HL-60 (cell line): ENCODE measurements around the gene HECW1.

Source experiments
- TF ChIP-seq, protein P1 (sequence below): IDR thresholded peaks from one replicate; pipeline ENCODE4 v1.5.1; 2011; ENCODE audit warnings: low read length, control low read depth, inconsistent platforms; ENCODE audit not compliant: insufficient read depth
- TF ChIP-seq, protein P2 (sequence below): IDR thresholded peaks from 2 replicates; pipeline ENCODE4 v1.6.1; 2012; ENCODE audit warnings: low read depth; ENCODE audit not compliant: insufficient replicate concordance

DNA sequence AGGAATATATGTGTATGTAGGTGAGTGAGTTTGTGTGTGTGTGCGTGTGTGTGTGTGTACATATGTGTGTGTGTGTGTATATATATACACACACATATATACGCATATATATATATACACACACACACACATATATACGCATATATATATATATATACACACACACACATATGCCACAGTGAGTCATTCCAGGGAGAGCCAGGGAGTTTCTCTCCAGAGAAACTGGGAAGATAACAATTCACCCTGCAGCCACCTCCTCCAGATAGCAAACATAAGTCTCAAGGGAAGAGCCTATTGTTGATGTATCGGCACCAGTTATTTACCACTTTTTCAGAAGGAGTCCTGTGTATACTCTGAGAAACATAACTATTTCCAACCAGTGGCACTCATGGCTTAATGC lies 368.1 kb downstream of the HECW1 start:
- TF ChIP-seq, protein P1, sequence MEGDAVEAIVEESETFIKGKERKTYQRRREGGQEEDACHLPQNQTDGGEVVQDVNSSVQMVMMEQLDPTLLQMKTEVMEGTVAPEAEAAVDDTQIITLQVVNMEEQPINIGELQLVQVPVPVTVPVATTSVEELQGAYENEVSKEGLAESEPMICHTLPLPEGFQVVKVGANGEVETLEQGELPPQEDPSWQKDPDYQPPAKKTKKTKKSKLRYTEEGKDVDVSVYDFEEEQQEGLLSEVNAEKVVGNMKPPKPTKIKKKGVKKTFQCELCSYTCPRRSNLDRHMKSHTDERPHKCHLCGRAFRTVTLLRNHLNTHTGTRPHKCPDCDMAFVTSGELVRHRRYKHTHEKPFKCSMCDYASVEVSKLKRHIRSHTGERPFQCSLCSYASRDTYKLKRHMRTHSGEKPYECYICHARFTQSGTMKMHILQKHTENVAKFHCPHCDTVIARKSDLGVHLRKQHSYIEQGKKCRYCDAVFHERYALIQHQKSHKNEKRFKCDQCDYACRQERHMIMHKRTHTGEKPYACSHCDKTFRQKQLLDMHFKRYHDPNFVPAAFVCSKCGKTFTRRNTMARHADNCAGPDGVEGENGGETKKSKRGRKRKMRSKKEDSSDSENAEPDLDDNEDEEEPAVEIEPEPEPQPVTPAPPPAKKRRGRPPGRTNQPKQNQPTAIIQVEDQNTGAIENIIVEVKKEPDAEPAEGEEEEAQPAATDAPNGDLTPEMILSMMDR = no peak
- TF ChIP-seq, protein P2, sequence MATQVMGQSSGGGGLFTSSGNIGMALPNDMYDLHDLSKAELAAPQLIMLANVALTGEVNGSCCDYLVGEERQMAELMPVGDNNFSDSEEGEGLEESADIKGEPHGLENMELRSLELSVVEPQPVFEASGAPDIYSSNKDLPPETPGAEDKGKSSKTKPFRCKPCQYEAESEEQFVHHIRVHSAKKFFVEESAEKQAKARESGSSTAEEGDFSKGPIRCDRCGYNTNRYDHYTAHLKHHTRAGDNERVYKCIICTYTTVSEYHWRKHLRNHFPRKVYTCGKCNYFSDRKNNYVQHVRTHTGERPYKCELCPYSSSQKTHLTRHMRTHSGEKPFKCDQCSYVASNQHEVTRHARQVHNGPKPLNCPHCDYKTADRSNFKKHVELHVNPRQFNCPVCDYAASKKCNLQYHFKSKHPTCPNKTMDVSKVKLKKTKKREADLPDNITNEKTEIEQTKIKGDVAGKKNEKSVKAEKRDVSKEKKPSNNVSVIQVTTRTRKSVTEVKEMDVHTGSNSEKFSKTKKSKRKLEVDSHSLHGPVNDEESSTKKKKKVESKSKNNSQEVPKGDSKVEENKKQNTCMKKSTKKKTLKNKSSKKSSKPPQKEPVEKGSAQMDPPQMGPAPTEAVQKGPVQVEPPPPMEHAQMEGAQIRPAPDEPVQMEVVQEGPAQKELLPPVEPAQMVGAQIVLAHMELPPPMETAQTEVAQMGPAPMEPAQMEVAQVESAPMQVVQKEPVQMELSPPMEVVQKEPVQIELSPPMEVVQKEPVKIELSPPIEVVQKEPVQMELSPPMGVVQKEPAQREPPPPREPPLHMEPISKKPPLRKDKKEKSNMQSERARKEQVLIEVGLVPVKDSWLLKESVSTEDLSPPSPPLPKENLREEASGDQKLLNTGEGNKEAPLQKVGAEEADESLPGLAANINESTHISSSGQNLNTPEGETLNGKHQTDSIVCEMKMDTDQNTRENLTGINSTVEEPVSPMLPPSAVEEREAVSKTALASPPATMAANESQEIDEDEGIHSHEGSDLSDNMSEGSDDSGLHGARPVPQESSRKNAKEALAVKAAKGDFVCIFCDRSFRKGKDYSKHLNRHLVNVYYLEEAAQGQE = no peak
